Measurements from ENCODE around the gene MIER3.

- TF ChIP-seq CTCF (IDR thresholded peaks at IDR 0.05) (no peak), POLR2A (IDR thresholded peaks at IDR 0.05) (no peak), EP300 (IDR thresholded peaks at IDR 0.05) (no peak)
Observed at GRCh38 chr5:56951126-56951945, 587 bp downstream of the MIER3 start.

Measured in gastroesophageal sphincter (tissue), 3 donors.